Umbilical cord (tissue), 2 donors: ENCODE results near the gene ALDH1A1. TPM values are rescaled to one million over a fixed set of nuclear protein-coding genes. Genes with fewer than 3 reads are reported as not detected.
A peak's percentile ranks its signal among the peaks of the same experiment; 100 is the strongest.

Experiments used
- DNase-seq: peaks from one replicate; pipeline ENCODE4 v3.0.0-alpha.2; 2015; ENCODE audit warnings: low spot score
- total RNA-seq: library from RNA; depleted of rRNA; stranded (reverse); fragments of >200 nt; gene quantifications from one replicate; pipeline ENCODE4 v1.2.3, GENCODE V29; 2014; ENCODE audit warnings: low replicate concordance; ENCODE audit not compliant: insufficient read depth

Gene ALDH1A1
- total RNA-seq, 1 donor from 2014 or later: 154 TPM

DNA sequence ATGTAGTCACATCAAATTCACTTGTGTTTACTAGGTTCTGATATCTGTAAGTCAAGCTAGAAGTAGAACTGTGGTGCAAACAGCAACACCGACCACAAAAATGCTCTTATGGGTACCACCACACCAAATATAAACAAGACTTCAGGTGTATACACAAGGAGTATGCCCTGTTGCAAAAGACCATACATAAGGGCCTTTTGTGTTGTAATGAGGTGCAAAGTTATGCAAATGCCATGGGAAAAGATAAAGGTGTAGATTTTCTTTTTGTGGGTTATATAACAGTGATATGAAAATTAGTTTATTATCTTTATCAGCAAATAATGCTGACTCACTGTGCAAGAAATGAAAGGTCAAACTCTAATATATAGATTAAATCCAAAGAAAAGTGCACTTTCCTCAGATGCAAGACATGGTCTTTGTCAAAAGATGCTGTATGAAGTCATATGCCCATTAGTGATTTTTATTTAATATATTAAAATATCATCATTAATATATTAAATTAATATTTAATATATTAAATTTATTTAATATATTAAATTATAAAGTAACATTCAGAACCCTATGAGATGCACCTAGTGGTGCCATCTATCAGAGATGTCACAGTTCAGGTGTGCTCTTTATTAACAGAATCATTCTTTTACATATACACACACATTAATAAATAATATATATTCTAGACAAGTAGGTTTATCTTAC, 26.7 kb upstream of the ALDH1A1 start:
- DNase-seq: no peak

DNA sequence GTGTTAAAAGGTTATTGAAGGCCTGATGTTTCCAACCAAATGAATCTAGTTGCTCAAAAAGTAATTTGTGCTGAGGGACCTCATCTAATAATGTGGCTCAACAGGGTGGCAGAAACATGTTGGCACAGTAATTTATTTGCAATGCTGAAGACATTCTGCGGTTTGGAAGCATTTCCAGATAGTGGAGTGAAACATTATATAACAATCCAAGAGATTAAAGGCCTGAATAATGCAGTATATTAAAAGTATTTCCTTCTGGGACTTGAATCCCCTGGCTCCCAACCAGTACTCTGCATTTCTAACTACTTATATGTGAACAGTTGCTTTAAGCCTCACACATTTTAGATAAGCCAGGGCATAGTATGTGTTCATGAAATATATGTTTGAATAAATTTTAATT, 25.9 kb upstream of the ALDH1A1 start:
- DNase-seq: peak; percentile 78

DNA sequence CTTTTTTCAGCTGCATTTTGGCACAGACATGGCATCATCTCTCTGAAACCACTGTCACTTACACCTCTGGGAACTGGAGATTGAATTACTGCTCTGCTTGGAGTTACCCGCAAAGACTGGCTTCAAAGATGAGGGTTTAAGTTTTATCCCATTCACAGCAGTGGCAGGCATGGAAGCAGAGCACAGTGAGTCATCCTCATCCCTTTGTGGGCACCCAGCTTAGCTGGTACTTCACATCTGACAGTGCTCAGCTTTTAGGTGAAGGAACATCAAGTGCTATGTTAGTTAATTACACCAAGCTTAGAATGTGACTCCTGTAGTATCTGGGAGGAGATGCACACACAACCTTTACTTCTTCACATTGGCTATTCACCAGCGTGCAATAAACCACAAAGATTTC, 24.8 kb upstream of the ALDH1A1 start:
- DNase-seq: peak; percentile 50

DNA sequence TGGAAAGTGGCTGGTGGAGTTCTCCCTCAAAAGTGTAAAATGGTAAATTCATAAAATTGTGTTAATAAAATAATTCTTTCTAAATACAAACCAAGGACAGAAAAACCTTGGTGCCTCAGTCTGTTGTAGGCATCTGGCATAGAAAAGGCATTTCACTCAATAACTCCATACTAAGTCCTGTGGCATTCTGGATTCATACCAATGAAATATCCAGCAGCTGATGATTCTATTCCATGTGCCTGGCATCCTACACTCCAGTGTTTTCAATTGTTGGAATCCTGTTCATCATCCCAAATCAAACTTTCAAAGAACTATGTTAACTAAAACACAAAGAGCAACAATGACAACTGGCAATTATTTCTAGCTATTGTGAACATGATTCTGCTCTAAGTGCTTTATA, 21.6 kb upstream of the ALDH1A1 start:
- no peak for DNase-seq

DNA sequence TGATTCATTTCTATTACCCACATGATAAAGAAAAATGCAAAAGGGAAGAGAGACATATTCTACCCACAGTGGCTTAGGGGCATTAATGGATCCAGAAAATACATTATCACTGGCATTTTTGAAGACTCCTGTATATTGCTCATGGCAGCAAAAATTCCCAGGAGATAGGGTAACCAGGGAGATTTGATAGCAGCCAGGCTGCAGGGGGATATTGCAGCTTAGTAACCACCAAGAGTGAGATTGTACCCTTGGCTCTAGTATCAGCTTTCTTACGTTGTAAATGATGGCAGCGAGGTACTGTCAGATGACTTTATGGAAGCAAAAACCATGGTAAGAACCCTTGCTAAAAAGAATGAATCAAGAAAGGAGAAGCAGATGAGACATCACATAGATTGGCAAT, 19.8 kb upstream of the ALDH1A1 start:
- no peak for DNase-seq

DNA sequence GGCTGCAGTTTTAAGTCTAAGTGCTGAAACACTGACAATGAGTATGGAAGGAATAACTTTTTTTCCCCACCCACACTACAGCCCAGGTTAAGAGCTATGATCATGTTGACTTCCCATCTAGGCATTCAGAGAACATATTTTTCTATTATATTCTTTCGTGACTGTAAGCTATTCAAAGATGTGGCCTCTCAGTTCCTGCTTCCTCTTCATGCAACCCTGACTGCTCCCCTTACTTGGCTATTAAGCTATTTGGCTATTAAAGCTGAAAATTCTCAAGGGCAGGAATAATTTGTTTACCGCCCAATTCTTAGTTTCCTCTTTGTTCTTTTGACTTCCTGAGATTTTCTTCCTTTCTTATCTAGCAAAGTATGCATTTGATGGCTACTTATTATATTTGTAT, 18.6 kb upstream of the ALDH1A1 start:
- DNase-seq: no peak

DNA sequence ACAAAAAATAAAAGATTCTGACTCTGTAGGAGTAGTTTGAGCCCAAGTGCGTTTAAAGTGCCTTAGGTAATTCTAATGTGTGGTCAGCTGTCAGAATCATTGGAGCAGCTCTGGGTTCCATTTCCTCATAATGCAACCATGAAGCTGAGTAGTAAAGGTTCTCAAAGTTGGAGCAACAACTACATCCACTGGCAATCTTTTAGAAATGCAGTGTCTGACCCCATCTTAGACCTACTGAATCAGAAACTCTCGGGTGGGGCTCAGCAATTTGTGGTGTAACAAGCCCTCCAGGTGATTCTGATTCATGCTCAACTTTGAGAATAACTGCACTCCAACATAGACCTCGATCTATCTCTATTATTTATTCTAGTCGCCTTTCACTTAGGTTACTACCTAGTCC, 7.6 kb upstream of the ALDH1A1 start:
- DNase-seq: no peak

DNA sequence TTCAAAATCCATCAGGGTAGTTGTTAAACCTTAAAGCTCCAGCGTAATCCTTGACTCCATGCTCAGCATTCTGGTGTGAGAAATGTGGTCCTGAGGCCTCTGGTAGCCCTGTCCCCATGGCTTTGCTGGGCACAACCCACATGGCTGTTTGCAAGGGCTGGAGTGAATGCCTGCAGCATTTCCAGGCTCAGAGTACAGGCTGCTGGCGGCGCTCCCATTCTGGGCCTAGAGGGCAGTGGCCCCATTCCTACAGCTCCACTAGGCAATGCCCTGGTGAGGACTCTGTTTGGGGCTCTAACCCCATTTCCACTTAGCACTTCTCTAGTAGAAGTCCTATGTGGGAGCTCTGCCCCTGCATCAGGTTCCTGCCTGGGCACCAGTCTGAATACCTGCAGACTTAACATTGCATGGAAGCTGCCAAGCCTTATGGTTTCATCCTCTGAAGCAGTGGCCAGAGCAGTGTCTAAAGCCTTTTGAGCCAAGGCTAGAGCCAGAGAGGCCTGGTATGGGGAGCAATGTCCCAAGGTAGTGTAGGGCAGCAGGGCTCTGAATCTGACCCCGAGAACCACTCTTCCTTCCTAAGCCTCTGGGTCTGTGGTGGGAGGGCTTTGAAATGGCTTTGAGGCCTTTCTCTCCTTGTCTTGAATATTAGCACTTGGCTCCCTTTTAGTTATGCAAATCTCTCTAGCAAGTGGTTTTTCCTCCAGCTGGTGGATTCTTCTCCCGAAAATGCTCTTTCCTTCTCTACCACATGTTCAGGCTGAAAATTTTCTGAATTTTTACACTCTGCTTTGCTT, 5.8 kb upstream of the ALDH1A1 start:
- no peak for DNase-seq

DNA sequence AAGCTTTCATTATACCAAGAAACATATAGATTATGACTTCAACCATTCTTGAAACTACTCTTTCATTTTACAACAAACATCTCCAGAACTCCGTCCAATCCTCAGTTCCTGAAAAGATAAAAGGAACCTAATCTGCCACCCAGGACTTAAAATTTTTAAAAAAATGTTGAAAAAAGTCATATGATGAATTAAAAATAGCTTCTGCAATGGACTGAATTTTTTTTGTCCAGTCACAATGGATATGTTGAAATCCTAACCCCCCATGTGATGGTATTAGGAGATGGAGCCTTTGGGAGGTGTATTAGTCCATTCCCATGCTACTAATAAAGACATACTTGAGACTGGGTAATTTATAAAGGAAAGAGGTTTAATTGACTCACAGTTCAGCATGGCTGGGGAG, 2.7 kb upstream of the ALDH1A1 start:
- no peak for DNase-seq

DNA sequence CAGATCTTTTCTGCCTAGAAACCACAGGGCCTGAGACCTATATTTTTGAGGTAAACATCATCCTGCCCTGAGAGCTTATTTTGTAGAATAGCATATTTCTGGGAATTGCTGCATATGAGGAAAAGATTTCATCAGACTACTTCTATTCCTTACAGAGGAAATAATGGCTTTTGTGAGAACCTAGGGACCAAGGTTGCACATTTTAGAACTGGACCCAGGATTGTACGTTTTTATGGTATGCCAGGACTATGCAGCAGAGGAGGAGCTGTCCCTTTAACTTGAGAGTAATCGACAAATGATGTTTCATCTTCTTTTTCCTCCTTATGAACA, 2.2 kb upstream of the ALDH1A1 start:
- no peak for DNase-seq

DNA sequence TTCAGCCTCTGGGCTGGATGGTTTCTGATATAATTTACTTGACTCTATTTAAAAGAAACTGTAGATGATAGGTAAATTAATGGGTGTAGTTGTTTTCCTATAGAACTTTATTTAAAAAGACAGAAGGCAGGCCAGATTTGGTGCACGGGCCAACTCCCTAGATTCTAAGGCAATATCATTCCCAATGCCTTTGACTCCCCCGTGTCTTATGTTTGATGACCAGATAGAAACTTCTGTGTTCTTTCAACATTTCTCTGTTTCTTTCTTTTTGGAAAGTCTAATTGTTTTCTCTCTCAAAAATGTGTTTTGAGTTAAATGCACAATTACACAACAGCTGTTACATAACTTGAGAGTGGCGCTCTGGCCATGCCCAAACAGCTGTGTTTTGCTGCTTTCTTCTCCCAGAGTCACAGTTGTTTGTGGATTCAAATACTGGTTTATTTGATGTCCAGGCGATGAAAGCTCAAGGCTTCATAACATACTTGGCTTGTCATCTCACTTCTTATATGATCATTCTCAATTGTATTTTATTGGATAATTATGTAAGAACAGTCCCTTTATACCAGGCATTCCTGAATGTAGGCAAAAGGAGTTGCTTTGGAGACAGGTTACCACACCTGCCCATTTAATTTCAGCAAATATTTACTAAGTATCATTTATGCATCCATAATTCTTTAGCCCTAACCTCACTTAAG, 1.7 kb upstream of the ALDH1A1 start:
- DNase-seq: no peak

DNA sequence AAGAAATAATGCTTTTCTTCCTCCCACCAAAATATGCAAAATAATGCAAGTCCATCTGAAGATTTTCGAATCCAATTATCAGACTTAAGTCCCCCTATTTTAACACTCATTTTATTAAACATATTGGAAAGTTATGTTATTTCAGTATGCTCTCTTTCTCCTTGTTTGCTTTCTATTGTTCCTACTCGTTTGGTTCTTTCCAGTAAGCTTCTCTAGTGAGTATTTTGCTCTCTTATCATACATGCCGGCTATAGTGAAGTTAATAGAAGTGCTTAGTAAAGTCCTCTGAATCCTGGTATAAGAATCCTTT, 517 bp downstream of the ALDH1A1 start:
- no peak for DNase-seq

DNA sequence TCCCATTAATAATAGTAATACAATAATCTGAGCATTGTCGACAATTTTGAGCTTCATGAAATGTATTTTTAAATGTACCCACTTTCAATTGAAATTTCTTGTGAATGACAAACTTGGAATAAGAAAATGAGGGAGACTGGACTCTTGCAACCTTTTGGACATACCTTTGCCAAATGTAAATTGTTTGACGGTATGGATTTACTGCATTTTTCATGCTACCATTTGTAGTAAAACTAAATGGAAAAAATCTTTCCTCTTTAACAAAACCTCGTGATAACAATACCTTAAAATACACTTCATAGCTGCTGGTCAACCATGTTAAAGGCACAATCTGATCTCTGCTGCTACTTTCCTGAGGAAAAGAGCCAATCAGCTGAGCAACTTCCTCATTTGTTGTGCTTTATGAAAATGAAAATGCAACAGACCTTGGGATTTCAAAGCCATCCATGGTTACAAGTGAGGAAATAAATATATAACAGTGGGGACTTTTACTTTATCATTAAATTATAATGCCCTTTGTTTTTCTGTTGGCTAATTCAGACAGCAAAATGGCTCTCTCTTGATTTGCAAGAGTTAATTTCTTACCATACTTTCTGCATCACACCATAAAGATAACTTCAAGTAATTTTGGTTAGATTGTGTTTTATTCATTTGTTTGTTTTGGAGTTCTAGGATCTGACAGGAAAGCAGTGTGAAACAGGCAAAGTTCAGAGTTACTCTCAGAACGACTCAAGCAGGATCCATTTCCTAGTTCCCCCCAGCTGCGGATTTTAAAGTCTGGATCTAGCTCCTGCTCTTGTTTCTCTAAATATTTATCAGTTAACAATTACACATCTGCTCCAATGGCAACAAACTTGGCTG, 1.1 kb downstream of the ALDH1A1 start:
- DNase-seq: no peak

DNA sequence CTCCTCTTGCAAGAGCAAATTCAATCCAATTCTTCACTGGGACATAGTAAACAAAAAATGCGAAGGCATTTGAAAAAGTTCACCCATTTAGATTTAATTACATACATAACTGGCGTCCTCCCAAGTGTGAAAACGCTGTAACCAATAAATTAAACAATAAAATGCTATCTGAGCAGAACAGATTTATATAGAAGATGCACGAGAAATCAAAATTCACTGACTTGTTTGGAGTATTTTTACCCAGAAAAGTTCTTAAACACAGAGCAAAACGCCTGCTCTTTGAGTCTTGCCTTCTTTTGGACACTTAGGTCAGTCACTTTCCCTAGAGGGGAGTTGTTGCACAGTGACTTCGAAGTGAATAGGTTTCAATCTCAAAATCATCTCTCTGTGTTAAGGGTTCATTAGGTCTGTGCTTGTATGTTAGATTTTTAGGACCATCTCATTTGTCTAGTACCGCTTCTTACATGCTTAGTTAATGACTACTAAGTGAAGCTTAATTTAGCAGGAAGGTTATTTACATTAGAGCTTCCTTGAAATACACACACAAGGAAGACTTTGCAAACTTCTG, 1.9 kb downstream of the ALDH1A1 start:
- no peak for DNase-seq

DNA sequence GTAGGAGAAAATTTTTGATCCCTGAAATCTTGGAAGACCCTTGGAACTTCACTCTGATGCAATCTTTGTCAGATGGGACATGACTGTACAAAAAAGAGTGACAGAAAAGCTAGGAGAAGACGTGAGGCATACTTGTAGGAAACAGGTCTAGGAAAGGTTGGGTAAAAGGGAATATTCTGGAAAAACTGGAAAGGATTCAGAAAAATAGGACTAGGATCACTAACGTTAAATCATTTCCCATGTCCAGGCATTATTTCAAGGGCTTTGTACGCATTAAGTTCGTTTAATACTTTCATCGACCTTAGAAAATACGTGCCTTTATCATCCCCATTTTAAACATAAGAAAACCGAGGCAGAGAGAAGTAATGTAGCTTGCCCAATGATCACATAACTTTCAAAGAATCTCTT, 2.9 kb downstream of the ALDH1A1 start:
- no peak for DNase-seq

DNA sequence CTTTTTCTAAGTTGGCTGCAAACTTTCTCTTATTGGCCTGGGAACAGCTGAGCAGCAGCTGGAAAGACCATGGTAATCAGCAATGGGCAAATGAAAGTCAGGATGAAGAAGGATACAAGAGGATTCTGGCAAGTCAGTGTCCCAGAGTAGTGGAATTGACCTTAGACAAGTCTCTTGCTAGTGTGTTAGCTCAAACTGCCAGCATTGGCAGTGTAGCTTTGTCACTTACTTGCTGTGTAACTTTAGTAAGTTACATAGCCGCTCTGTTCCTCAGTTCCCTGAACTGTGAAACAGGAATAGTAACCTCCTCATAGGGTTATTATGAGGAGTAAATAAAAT, 3.6 kb downstream of the ALDH1A1 start:
- DNase-seq: no peak

DNA sequence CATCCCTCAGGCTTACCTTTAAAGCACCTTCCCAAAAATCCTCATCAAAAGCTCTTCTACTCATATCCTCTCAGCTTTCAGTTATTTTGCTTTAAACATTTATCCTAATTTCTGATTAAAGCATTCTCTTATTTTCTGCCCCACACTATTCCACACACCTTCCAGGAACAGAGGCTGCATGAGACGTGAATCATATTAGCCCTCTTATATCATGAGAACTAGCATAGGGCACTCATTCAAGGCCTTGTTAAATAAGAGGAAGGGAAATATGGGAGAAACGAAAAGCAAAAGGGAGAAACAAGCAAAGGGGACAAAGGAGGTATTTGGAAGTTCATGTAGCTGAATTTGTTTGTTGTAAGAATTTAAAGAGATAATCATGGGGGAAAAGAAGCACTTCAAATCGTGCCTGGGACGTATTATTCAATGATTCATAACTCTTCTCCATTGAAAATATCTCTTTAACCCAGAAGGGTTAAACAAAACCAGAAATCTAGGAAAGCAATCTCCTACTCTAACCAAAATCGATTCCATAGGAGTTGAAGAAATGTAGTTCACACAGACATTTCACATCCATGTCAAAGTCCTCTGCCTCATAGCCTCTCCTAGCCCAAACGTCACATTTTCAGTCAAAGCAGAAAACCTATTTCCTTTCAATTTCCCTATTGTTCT, 4.1 kb downstream of the ALDH1A1 start:
- DNase-seq: no peak

DNA sequence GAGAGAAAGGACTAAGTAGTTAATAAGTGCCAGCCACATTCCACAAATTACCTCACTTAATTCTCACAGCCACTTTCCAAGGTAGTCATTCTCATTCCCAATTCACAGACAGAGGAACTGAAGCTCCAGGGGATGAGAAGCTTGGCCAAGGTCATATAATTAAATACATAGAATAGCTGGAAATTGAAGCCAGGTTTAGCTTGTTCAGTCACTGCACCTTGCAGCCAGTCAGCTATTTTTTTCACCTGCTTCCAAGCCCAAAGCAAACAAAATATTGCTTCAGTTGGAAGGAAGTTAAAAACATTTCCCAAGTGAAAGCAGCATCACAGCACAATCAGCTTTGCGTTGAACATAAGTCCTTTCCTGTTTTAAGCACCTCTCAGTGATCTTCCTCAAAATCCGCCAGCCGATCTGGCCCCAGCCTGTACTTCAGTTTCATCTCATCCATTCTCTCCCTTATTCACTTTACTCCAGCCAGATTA, 4.8 kb downstream of the ALDH1A1 start:
- DNase-seq: no peak

DNA sequence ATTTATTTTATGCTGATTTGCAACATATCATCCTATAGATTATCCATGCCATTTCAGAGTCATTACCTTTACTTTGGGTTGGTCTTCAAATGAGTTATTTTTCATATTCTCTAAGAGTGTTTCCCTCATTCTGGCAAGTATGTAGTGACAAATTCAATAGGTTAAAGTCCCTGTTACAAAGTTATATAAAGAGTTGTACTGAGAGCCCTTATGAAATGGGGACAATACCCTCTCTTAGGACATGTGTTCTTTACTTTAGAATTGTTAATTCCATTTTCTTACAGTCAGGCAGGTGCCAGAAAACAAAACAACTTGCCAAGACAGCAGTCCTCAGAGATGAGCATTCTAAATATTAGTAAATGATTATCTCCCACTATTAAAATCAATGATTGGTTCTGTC, 6.0 kb downstream of the ALDH1A1 start:
- DNase-seq: no peak

DNA sequence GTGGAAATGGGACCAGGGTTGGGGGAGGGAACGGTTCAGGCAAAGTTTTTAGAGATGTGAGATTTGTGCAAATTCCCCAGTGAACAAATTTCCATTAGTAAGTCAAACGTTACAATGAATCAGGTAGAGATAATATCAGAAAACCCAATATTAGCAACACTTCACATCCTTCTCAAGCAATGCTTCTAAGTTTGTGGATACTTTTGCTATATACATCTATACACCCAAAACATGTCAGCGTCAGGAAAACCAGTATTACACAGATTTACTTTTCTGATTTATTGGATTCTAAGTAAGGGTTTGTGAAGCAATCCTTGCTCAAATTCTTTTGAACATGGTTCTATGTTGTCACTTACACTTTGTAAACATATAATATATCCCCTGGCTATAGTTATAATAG, 6.5 kb downstream of the ALDH1A1 start:
- no peak for DNase-seq

DNA sequence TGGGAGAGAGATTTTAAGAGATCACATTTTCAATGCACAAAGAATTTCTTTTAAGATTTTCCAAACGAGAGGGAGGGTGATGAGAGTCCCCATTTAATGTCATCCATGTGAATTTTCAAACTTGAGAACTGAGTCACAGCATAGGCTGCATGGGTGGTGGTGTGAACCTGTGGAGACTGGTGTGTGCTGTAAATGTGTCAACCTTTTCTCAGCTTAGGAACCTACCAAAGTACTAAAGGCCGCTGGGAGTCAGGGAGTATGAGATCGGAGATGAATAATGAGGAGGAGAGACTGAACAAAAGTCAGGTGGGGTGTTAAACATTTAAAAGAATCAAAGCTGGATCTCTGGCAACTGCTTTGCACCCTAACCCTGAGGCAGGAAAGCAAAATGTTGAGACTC, 7.5 kb downstream of the ALDH1A1 start:
- no peak for DNase-seq
